OCI-LY1 (cell line): Measurements from ENCODE around the gene BARHL2.

Experiments used
- CTCF ChIP-seq: fragments of 200-600 bp; sonication (generic), shearing (Covaris generic); IDR thresholded peaks from 2 replicates; pipeline ENCODE4 v1.5.1; 2017; ENCODE audit warnings: mild to moderate bottlenecking, antibody characterized with exemption, low read length, moderate library complexity, mixed read lengths
- EZH2 ChIP-seq: fragments of 200-600 bp; sonication (generic), shearing (Covaris generic); IDR thresholded peaks from 2 replicates; pipeline ENCODE4 v1.8.0; 2017; ENCODE audit warnings: borderline replicate concordance, mixed run types, mild to moderate bottlenecking, antibody characterized with exemption, low read length, moderate library complexity, mixed read lengths

- TF ChIP-seq CTCF: no peak
- no peak for TF ChIP-seq EZH2
Measured at GRCh38 chr1:90720145-90720636, 3.1 kb upstream of the BARHL2 start.
